ENCODE measurements around the gene DNAJC15.

DNA sequence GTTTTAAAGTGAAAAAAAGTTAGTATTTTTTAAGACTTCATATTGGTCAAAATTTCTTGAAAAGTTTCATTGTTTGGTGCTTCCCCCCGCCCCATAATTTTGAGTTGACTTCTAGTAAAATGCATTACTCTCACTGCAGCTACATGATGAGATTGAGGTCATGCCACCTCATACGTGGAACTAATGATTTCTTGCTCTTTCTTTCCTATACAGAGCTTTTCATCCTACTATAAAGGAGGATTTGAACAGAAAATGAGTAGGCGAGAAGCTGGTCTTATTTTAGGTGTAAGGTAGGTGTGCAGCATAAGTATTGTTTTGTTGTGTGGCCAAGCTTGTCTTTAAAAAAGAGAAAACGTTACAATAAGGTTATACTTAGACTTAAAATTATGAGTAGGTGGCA lies 55.0 kb downstream of the DNAJC15 start:
- TF ChIP-seq ZNF274 (IDR thresholded peaks at IDR 0.05; ENCODE audit: low read depth, low read length), result no peak
- TF ChIP-seq YY1 (IDR thresholded peaks at IDR 0.05; ENCODE audit: insufficient read depth, insufficient read length), result no peak
- no peak for TF ChIP-seq SUZ12 (IDR thresholded peaks at IDR 0.05; ENCODE audit: extremely low read depth, insufficient read depth, insufficient read length)
